ENCODE measurements around the gene CTNNA2.

GRCh38 chr2:80168801-80169200 lies 656.0 kb downstream of the CTNNA2 start:
- no peak for TF ChIP-seq CTCF (conservative IDR thresholded peaks at IDR 0.05)
- TF ChIP-seq EZH2 (IDR thresholded peaks at IDR 0.05; ENCODE audit: low read depth) = no peak

Measured in PC-9 (cell line).